HepG2 (cell line): ENCODE results near the gene SEBOX. TPM values are rescaled to one million over a fixed set of nuclear protein-coding genes. Genes with fewer than 3 reads are reported as not detected.
A peak's percentile ranks its signal among the peaks of the same experiment; 100 is the strongest.

Source experiments
- ATAC-seq: fragments of 200-7000 bp; cut with Tn5 transposase; 3 replicates; pipeline ENCODE4 v1.9.1; 2020; ENCODE audit warnings: mild to moderate bottlenecking, moderate library complexity
- BruUV-seq: library from RNA; stranded (reverse); fragments of 400-500 nt; replicated peaks from 2 replicates; lab custom pipeline; 2021; lab: Mats Ljungman, UMichigan
- CTCF ChIA-PET: fragments of 300-600 bp; formaldehyde crosslinking; extraction: SDS; loops from one replicate; lab custom pipeline; 2021; ENCODE audit warnings: low total read pairs, inconsistent platforms, low intra/inter-chr PET ratio; lab: Yijun Ruan, JAX
- POLR2A ChIA-PET: fragments of 350-600 bp; sonication (Branson Sonifier 250); formaldehyde crosslinking; loops from one replicate; lab custom pipeline; 2020; ENCODE audit warnings: antibody characterized with exemption, inconsistent platforms; lab: Yijun Ruan, JAX
- DNase-seq: peaks from one replicate; pipeline ENCODE4 v3.0.0-alpha.2; 2015; ENCODE audit warnings: low spot score
- FAIRE-seq: peaks from 3 replicates; lab custom pipeline; 2011; peaks lifted over from hg19 to GRCh38; lab: Jason Lieb, UNC
- H2AFZ ChIP-seq: one replicate; pipeline ENCODE4 v1.6.1; 2011; ENCODE audit warnings: low read length, inconsistent platforms
- H3K27ac ChIP-seq: fragments of 300-600 bp; 3 replicates; pipeline ENCODE4 v1.8.0; 2011; ENCODE audit warnings: mixed run types, mild to moderate bottlenecking, mixed read lengths, low read length, inconsistent platforms; ENCODE audit not compliant: insufficient read depth; ENCODE audit errors: extremely low read length
- H3K27me3 ChIP-seq, 2 experiments: fragments of 200-600 bp in 1 of 2; 2 replicates in 1 of 2; 3 replicates in 1 of 2; pipeline versions ENCODE4 v1.6.0 to v1.8.0; 2011; ENCODE audit warnings: low read length in 2 of 2, mild to moderate bottlenecking in 2 of 2, moderate library complexity in 2 of 2, inconsistent platforms in 1 of 2; ENCODE audit not compliant: insufficient read depth in 2 of 2, control insufficient read depth in 1 of 2
- H3K36me3 ChIP-seq, 2 experiments: fragments of 200-600 bp in 1 of 2; replicated peaks in 1 of 2; 2 replicates in 1 of 2; 3 replicates in 1 of 2; pipeline versions ENCODE4 v1.5.1 to v1.8.0; 2011; ENCODE audit warnings: low read length in 2 of 2, inconsistent platforms in 1 of 2; ENCODE audit not compliant: insufficient read depth in 2 of 2, control insufficient read depth in 1 of 2
- H3K4me1 ChIP-seq: 2 replicates; pipeline ENCODE4 v1.5.1; 2012; ENCODE audit warnings: low read length, inconsistent platforms; ENCODE audit not compliant: insufficient read depth
- H3K4me2 ChIP-seq: 2 replicates; pipeline ENCODE4 v1.6.0; 2011; ENCODE audit warnings: low read depth, low read length, inconsistent platforms
- H3K4me3 ChIP-seq, 3 experiments: fragments of 200-600 bp in 1 of 3; sonication (generic), shearing (Covaris generic) in 1 of 3; replicated peaks in 1 of 3; 2 replicates each; pipeline ENCODE4 v1.5.1; 2011 to 2016; ENCODE audit warnings: low read length in 3 of 3, inconsistent platforms in 2 of 3, low read depth in 2 of 3, mild to moderate bottlenecking in 2 of 3, control low read depth in 1 of 3, mixed read lengths in 1 of 3; ENCODE audit not compliant: insufficient read depth in 1 of 3
- H3K79me2 ChIP-seq: one replicate; pipeline ENCODE4 v1.6.1; 2011; ENCODE audit warnings: low read length, inconsistent platforms; ENCODE audit not compliant: insufficient read depth
- H3K9ac ChIP-seq: 2 replicates; pipeline ENCODE4 v1.6.0; 2011; ENCODE audit warnings: mild to moderate bottlenecking, low read depth, low read length, inconsistent platforms; ENCODE audit not compliant: insufficient read depth
- H3K9me3 ChIP-seq: 2 replicates; pipeline ENCODE4 v1.5.1; 2012; ENCODE audit warnings: mild to moderate bottlenecking, low read length
- H4K20me1 ChIP-seq: 2 replicates; pipeline ENCODE4 v1.6.0; 2011; ENCODE audit warnings: inconsistent platforms, mild to moderate bottlenecking, low read length, moderate library complexity; ENCODE audit not compliant: insufficient read depth
- ARHGAP35 ChIP-seq: sonication (generic); formaldehyde crosslinking; IDR thresholded peaks from 2 replicates; pipeline ENCODE4 v1.9.0; 2022; ENCODE audit warnings: mild to moderate bottlenecking, inconsistent platforms, moderate library complexity, missing genetic modification reagents, borderline replicate concordance
- HDAC6 ChIP-seq: fragments of 200-600 bp; sonication (generic); IDR thresholded peaks from 2 replicates; pipeline ENCODE4 v1.7.0; 2017; ENCODE audit warnings: mild to moderate bottlenecking, antibody characterized with exemption, low read length, low read depth
- KLF13 ChIP-seq: sonication (generic); formaldehyde crosslinking; IDR thresholded peaks from 2 replicates; pipeline ENCODE4 v1.4.0; 2020; ENCODE audit warnings: mild to moderate bottlenecking, missing genetic modification reagents
- MAZ ChIP-seq, 2 experiments: sonication (generic) in 1 of 2; formaldehyde crosslinking in 1 of 2; IDR thresholded peaks; 2 replicates each; pipeline versions ENCODE4 v1.5.0 to v1.6.1; 2012 to 2020; ENCODE audit warnings: low read depth in 2 of 2, mild to moderate bottlenecking in 2 of 2, borderline replicate concordance in 1 of 2, improper control_type of control experiment in 1 of 2, low read length in 1 of 2, missing genetic modification reagents in 1 of 2, moderate library complexity in 1 of 2
- REPIN1 ChIP-seq: sonication (generic); formaldehyde crosslinking; IDR thresholded peaks from 2 replicates; pipeline ENCODE4 v1.8.0; 2022; ENCODE audit warnings: missing genetic modification reagents, low read depth, mild to moderate bottlenecking, borderline replicate concordance
- RFXAP ChIP-seq: sonication (generic); formaldehyde crosslinking; IDR thresholded peaks from 2 replicates; pipeline ENCODE4 v1.4.0; 2020; ENCODE audit warnings: missing genetic modification reagents, borderline replicate concordance
- SP1 ChIP-seq, 2 experiments: fragments of 450-650 bp in 1 of 2; sonication (generic) in 1 of 2; formaldehyde crosslinking in 1 of 2; IDR thresholded peaks; 2 replicates each; pipeline versions ENCODE4 v1.4.0 to v1.6.1; 2016 to 2020; ENCODE audit warnings: missing genetic modification reagents in 1 of 2
- SRSF4 ChIP-seq: fragments of 200-400 bp; formaldehyde crosslinking; IDR thresholded peaks from one replicate; pipeline ENCODE4 v1.6.1; 2018; ENCODE audit warnings: mild to moderate bottlenecking, low read depth, low read length, moderate library complexity; ENCODE audit not compliant: poor library complexity, severe bottlenecking
- ZNF121 ChIP-seq: sonication (generic); formaldehyde crosslinking; IDR thresholded peaks from 2 replicates; pipeline ENCODE4 v1.5.0; 2020; ENCODE audit warnings: mild to moderate bottlenecking, missing genetic modification reagents
- WGBS: methylation state at CpG from one replicate; pipeline ENCODE4 v1.1.6; 2017; ENCODE audit warnings: low lambda C conversion rate; 5-methylcytosine and 5-hydroxymethylcytosine counted together
- in situ Hi-C: cut with HindIII; loops from 2 replicates; pipeline ENCODE4 v1.10.0; 2017; ENCODE audit warnings: low pct_unique_long_range_greater_than_20kb; ENCODE audit not compliant: extremely low pct_ligation_motif_present
- intact Hi-C: fragments of 100-400 bp; cut with micrococcal nuclease; formaldehyde crosslinking; loops from one replicate; pipeline ENCODE4 v1.10.0; 2022; ENCODE audit not compliant: unreplicated experiment
- polyA plus RNA-seq, 8 experiments: library from polyadenylated mRNA; depleted of rRNA in 3 of 8; stranded (reverse) in 7 of 8; unstranded in 1 of 8; fragments of >200 nt; fragmentation: Illumina TruSeq in 4 of 8; extraction: Trizol in 4 of 8; gene quantifications; 2 replicates each; pipeline versions ENCODE4 v1.2.1 to v1.2.3, GENCODE V29; 2011 to 2016; ENCODE audit warnings: low read depth in 4 of 8, missing spikeins in 1 of 8, mixed read lengths in 1 of 8; ENCODE audit not compliant: insufficient read depth in 1 of 8
- total RNA-seq, 5 experiments: library from RNA; depleted of rRNA; stranded (reverse); fragments of >200 nt; fragmentation: Illumina TruSeq; extraction: Trizol; gene quantifications; 2 replicates each; pipeline ENCODE4 v1.2.3, GENCODE V29; 2016; ENCODE audit warnings: low read depth in 1 of 5
- TF ChIP-seq, protein P1 (sequence below): sonication (generic); formaldehyde crosslinking; IDR thresholded peaks from 2 replicates; pipeline ENCODE4 v1.4.0; 2020; ENCODE audit warnings: mild to moderate bottlenecking, missing genetic modification reagents
- TF ChIP-seq, protein P2 (sequence below): sonication (generic); formaldehyde crosslinking; IDR thresholded peaks from 2 replicates; pipeline ENCODE4 v1.4.0; 2020; ENCODE audit warnings: missing genetic modification reagents
- TF ChIP-seq, protein P3 (sequence below): sonication (generic); formaldehyde crosslinking; IDR thresholded peaks from 2 replicates; pipeline ENCODE4 v1.4.0; 2020; ENCODE audit warnings: missing genetic modification reagents, borderline replicate concordance
- TF ChIP-seq, protein P4 (sequence below): IDR thresholded peaks from 2 replicates; pipeline ENCODE4 v1.6.1; 2016; ENCODE audit warnings: missing genetic modification reagents, missing compliant biosample characterization

The SEBOX gene
- total and polyA plus RNA-seq, 2 of the 13 experiments (the other 11 are each of a cell fraction or from before 2014, with no cell fraction given) = not detected

GRCh38 chr17:28318759-28319597 is 46.0 kb downstream of the SEBOX start, which contains the start of gene TMEM97:
Gene TMEM97 (plus strand): TSS chr17:28319200. CDS start chr17:28319240, 40 bp downstream.
- intact Hi-C loops = no loop called here
- WGBS = 1% methylated on average over 43 of the region's 72 CpGs
- peak within 1 kb of the TSS; percentile 69 for H3K27ac ChIP-seq
- no peaks in the 10 kb centered on the region for H3K9me3 ChIP-seq
- H3K4me2 ChIP-seq = peak within 1 kb of the TSS; percentile 91
- ATAC-seq = peak; percentile 97
- ChIA-PET CTCF (interaction anchor here (1.6 kb wide), 1 partner anchor 98 kb away, joined by 3 read pairs; no protein-coding TSS in a partner anchor), POLR2A (interaction anchor here (1.2 to 5.8 kb wide), 7 partner anchors 17 to 98 kb away, joined by 3 to 41 read pairs (median 4); partner anchors contain the start of genes IFT20, POLDIP2 and TNFAIP1)
- peaks cover 62% of the 10 kb centered on the region for H3K4me1 ChIP-seq
- H3K27me3 ChIP-seq = no peaks in the 10 kb centered on the region; a peak in 1 of 5 replicates
- peak; percentile 77 for FAIRE-seq
- peak within 1 kb of the TSS; percentile 77 for H3K9ac ChIP-seq
- in situ Hi-C loops = loop anchor here (25.0 kb wide), 1 partner anchor 282 kb away; the partner anchor contains the start of gene NLK
- H3K79me2 ChIP-seq = peaks cover 56% of the 10 kb centered on the region
- H2AFZ ChIP-seq = peak within 1 kb of the TSS; percentile 42
- BruUV-seq = no TSS peak
- no peaks in the 10 kb centered on the region; a peak in 1 of 5 replicates for H3K36me3 ChIP-seq
- H3K4me3 ChIP-seq = peak within 1 kb of the TSS; percentile 65 to 80 (median 76)
- DNase-seq = peak; percentile 95
- H4K20me1 ChIP-seq = peaks cover 5% of the 10 kb centered on the region; the same call in 1 of the 2 replicates
- TF ChIP-seq HDAC6 (no peak), ZNF121 (CRISPR knock-in tag) (no peak; the same call in 1 of the 2 replicates), ARHGAP35 (0 out of 2 replicates have a peak, but pooled peaks have one; percentile 48), SP1 (IDR thresholded peaks at IDR 0.05) (no peak; the same call in 1 of the 2 replicates), SP1 (CRISPR knock-in tag; IDR thresholded peaks at IDR 0.05) (peak; percentile 90), MAZ (IDR thresholded peaks at IDR 0.05; ENCODE audit: borderline replicate concordance, low read depth, low read length) (peak; percentile 58; the same call in 1 of the 2 replicates), MAZ (CRISPR knock-in tag; IDR thresholded peaks at IDR 0.05; ENCODE audit: low read depth) (peak; percentile 51; the same call in 1 of the 2 replicates), SRSF4 (no peak), RFXAP (no peak; the same call in 1 of the 2 replicates), REPIN1 (CRISPR knock-in tag) (peak; percentile 87; the same call in 1 of the 2 replicates), KLF13 (no peak)
- TF ChIP-seq, protein P1, sequence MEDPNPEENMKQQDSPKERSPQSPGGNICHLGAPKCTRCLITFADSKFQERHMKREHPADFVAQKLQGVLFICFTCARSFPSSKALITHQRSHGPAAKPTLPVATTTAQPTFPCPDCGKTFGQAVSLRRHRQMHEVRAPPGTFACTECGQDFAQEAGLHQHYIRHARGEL (CRISPR knock-in tag) = no peak
- TF ChIP-seq, protein P2, sequence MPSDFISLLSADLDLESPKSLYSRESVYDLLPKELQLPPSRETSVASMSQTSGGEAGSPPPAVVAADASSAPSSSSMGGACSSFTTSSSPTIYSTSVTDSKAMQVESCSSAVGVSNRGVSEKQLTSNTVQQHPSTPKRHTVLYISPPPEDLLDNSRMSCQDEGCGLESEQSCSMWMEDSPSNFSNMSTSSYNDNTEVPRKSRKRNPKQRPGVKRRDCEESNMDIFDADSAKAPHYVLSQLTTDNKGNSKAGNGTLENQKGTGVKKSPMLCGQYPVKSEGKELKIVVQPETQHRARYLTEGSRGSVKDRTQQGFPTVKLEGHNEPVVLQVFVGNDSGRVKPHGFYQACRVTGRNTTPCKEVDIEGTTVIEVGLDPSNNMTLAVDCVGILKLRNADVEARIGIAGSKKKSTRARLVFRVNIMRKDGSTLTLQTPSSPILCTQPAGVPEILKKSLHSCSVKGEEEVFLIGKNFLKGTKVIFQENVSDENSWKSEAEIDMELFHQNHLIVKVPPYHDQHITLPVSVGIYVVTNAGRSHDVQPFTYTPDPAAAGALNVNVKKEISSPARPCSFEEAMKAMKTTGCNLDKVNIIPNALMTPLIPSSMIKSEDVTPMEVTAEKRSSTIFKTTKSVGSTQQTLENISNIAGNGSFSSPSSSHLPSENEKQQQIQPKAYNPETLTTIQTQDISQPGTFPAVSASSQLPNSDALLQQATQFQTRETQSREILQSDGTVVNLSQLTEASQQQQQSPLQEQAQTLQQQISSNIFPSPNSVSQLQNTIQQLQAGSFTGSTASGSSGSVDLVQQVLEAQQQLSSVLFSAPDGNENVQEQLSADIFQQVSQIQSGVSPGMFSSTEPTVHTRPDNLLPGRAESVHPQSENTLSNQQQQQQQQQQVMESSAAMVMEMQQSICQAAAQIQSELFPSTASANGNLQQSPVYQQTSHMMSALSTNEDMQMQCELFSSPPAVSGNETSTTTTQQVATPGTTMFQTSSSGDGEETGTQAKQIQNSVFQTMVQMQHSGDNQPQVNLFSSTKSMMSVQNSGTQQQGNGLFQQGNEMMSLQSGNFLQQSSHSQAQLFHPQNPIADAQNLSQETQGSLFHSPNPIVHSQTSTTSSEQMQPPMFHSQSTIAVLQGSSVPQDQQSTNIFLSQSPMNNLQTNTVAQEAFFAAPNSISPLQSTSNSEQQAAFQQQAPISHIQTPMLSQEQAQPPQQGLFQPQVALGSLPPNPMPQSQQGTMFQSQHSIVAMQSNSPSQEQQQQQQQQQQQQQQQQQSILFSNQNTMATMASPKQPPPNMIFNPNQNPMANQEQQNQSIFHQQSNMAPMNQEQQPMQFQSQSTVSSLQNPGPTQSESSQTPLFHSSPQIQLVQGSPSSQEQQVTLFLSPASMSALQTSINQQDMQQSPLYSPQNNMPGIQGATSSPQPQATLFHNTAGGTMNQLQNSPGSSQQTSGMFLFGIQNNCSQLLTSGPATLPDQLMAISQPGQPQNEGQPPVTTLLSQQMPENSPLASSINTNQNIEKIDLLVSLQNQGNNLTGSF = peak; percentile 74; the same call in 1 of the 2 replicates
- TF ChIP-seq, protein P3, sequence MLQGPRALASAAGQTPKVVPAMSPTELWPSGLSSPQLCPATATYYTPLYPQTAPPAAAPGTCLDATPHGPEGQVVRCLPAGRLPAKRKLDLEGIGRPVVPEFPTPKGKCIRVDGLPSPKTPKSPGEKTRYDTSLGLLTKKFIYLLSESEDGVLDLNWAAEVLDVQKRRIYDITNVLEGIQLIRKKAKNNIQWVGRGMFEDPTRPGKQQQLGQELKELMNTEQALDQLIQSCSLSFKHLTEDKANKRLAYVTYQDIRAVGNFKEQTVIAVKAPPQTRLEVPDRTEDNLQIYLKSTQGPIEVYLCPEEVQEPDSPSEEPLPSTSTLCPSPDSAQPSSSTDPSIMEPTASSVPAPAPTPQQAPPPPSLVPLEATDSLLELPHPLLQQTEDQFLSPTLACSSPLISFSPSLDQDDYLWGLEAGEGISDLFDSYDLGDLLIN (CRISPR knock-in tag) = peak; percentile 65; the same call in 1 of the 2 replicates
- TF ChIP-seq, protein P4, sequence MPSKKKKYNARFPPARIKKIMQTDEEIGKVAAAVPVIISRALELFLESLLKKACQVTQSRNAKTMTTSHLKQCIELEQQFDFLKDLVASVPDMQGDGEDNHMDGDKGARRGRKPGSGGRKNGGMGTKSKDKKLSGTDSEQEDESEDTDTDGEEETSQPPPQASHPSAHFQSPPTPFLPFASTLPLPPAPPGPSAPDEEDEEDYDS = peak; percentile 71; the same call in 1 of the 2 replicates
